PC-9 (cell line): ENCODE data around the gene MRPS25.

Experiments
- CTCF ChIP-seq: fragments of 200-600 bp; sonication (generic); conservative IDR thresholded peaks from 2 replicates; pipeline ENCODE4 v1.6.1; 2017; ENCODE audit warnings: mixed run types, antibody characterized with exemption, mild to moderate bottlenecking, moderate library complexity
- EZH2 ChIP-seq: fragments of 200-600 bp; sonication (generic); IDR thresholded peaks from 2 replicates; pipeline ENCODE4 v1.8.0; 2017; ENCODE audit warnings: antibody characterized with exemption, low read depth

GRCh38 chr3:15096046-15096445 lies 30.9 kb upstream of the MRPS25 start:
- TF ChIP-seq CTCF (no peak), EZH2 (no peak)
